Adrenal gland (tissue), 12 donors: ENCODE data around the gene SNX9. TPM values are rescaled to one million over a fixed set of nuclear protein-coding genes. Genes with fewer than 3 reads are reported as not detected.
"Not testable (repeated sequence)": the region's sequence is repeated elsewhere in the genome, so short reads cannot be mapped to it uniquely, and the experiment has no call there.

Source experiments
- DNase-seq, 7 donors: peaks; one replicate each; pipeline ENCODE4 v3.0.0-alpha.2; 2019 to 2020
- H3K27ac ChIP-seq, 5 donors: fragments of 200-600 bp; sonication (generic) in 4 of 5; 1 replicate in 3 of 5; 2 replicates in 2 of 5; pipeline versions ENCODE4 v1.5.1 to v1.8.0; 2016 to 2020; ENCODE audit warnings: mild to moderate bottlenecking in 1 of 5
- H3K27me3 ChIP-seq: fragments of 200-600 bp; 2 replicates; pipeline ENCODE4 v1.8.0; 2021
- H3K36me3 ChIP-seq, 2 donors: fragments of 200-600 bp; replicated peaks in 1 of 2; 1 replicate in 1 of 2; 2 replicates in 1 of 2; pipeline versions ENCODE4 v1.5.1 to v1.8.0; 2018 to 2022
- H3K4me1 ChIP-seq, 2 donors: fragments of 200-600 bp; replicated peaks in 1 of 2; 1 replicate in 1 of 2; 2 replicates in 1 of 2; pipeline versions ENCODE4 v1.5.1 to v1.8.0; 2018 to 2021
- H3K4me3 ChIP-seq, 4 donors: fragments of 200-600 bp; sonication (generic) in 3 of 4; one replicate each; pipeline ENCODE4 v1.5.1; 2016 to 2018
- H3K9me3 ChIP-seq, 3 donors: fragments of 200-600 bp; sonication (generic) in 1 of 3; replicated peaks in 1 of 3; 1 replicate in 2 of 3; 2 replicates in 1 of 3; pipeline versions ENCODE4 v1.5.1 to v1.8.0; 2016 to 2021
- CTCF ChIP-seq, 6 experiments: fragments of 450-650 bp in 4 of 6; fragments of 200-600 bp in 2 of 6; sonication (generic) in 1 of 6; IDR thresholded peaks; 1 replicate in 5 of 6; 2 replicates in 1 of 6; pipeline versions ENCODE4 v1.5.1 to v1.8.0; 2016 to 2021; ENCODE audit warnings: antibody characterized with exemption in 6 of 6, mild to moderate bottlenecking in 2 of 6, moderate library complexity in 1 of 6
- POLR2A ChIP-seq, 2 donors: fragments of 450-650 bp; IDR thresholded peaks; one replicate each; pipeline ENCODE4 v1.6.1; 2017; ENCODE audit warnings: antibody characterized with exemption in 2 of 2, mild to moderate bottlenecking in 2 of 2, moderate library complexity in 1 of 2
- WGBS, 4 donors: extraction: QIAGEN DNeasy Blood & Tissue Kit in 2 of 4; methylation state at CpG; one replicate each; pipeline versions ENCODE4 v1.1.5 to v1.1.7; 2013 to 2017; 5-methylcytosine and 5-hydroxymethylcytosine counted together
- intact Hi-C, 2 donors: fragments of 100-400 bp; cut with DNase I; formaldehyde crosslinking; loops; one replicate each; pipeline versions ENCODE4 v1.14.1 to v1.15.0; 2022 to 2023
- polyA plus RNA-seq, 3 donors: library from polyadenylated mRNA; stranded (reverse); fragments of 200-250 nt in 2 of 3; fragments of 350-450 nt in 1 of 3; fragmentation: Illumina TruSeq in 1 of 3; extraction: RNeasy Lipid Tissue Mini Kit (QIAGEN cat#74804) in 1 of 3; gene quantifications; one replicate each; pipeline ENCODE4 v1.2.3, GENCODE V29; 2013 to 2014
- total RNA-seq, 9 donors: library from RNA; depleted of rRNA in 4 of 9; stranded (reverse); fragments of >200 nt in 4 of 9; fragments of 120-200 nt in 1 of 9; fragmentation: NEBNext Ultra II Directional in 1 of 9; extraction: Animal tissue kit (Norgen Biotek cat#: 25700) in 1 of 9; gene quantifications; one replicate each; pipeline versions ENCODE4 v1.1.0 to v1.2.4, GENCODE V29; 2013 to 2023
- donor health status: healthy with polysubstance abuse.
- donor health status: Bipolar disorder and iron deficiency.
- donor health status: DM: yes; HTN: yes; CAD: no.
- donor health status: DM: no; HTN: no; CAD: no.
- donor health status: DM: no; HTN: no; CAD: no.
- donor health status: DM: yes; HTN: yes; CAD: no.

Gene SNX9
- total and polyA plus RNA-seq, 12 donors = 27.7 to 59.6 (median 50.4) TPM

GRCh38 chr6:157898640-157899039, 75.6 kb downstream of the SNX9 start:
- Histone ChIP-seq H3K9me3 (no peaks in the 10 kb centered on the region), H3K4me3 (no peak overlapping the region), H3K27ac (no peak overlapping the region), H3K36me3 (peaks cover 0 to 33% of the 10 kb centered on the region in 2 donors), H3K27me3 (no peaks in the 10 kb centered on the region), H3K4me1 (no peaks in the 10 kb centered on the region)
- no peak for DNase-seq
- WGBS, 4 donors = 60 to 95% (median 89%) methylated on average over 3 of the region's 3 CpGs
- intact Hi-C loops = no loop called here
- no peak for TF ChIP-seq CTCF (IDR thresholded peaks at IDR 0.05)
- TF ChIP-seq POLR2A (IDR thresholded peaks at IDR 0.05) = no peak

- H3K36me3 ChIP-seq = peaks cover 0 to 33% of the 10 kb centered on the region in 2 donors
- intact Hi-C loops, DNase-seq: not testable (repeated sequence)
These were observed 77.2 kb downstream of the SNX9 start for GRCh38 chr6:157900262-157900661.

GRCh38 chr6:157900751-157901150, 77.7 kb downstream of the SNX9 start:
- intact Hi-C loops, H3K4me3 ChIP-seq, DNase-seq, H3K27ac ChIP-seq, H3K4me1 ChIP-seq, H3K9me3 ChIP-seq, H3K27me3 ChIP-seq: not testable (repeated sequence)
- peaks cover 0 to 33% of the 10 kb centered on the region in 2 donors for H3K36me3 ChIP-seq
- 75 to 86% (median 82%) methylated on average over 4 of the region's 4 CpGs for WGBS, 4 donors

More at GRCh38 chr6:157900262-157900661, 77.2 kb downstream of the SNX9 start:
- not testable (repeated sequence) for H3K9me3 ChIP-seq, H3K4me1 ChIP-seq, H3K4me3 ChIP-seq, H3K27me3 ChIP-seq, H3K27ac ChIP-seq
- 80 to 94% (median 91%) methylated on average over 10 to 11 of the region's 11 CpGs for WGBS, 4 donors

GRCh38 chr6:157904999-157905398, 82.0 kb downstream of the SNX9 start:
- no peaks in the 10 kb centered on the region for H3K9me3 ChIP-seq
- TF ChIP-seq CTCF (IDR thresholded peaks at IDR 0.05) = no peak
- no peak for TF ChIP-seq POLR2A (IDR thresholded peaks at IDR 0.05)
- DNase-seq = no peak
- peaks cover 0 to 15% of the 10 kb centered on the region in 2 donors for H3K36me3 ChIP-seq
- intact Hi-C loops = no loop called here
- WGBS, 4 donors = 76 to 82% (median 78%) methylated on average over 4 of the region's 4 CpGs
- H3K27ac ChIP-seq = no peak overlapping the region
- no peaks in the 10 kb centered on the region for H3K4me1 ChIP-seq
- no peak overlapping the region for H3K4me3 ChIP-seq
- H3K27me3 ChIP-seq = no peaks in the 10 kb centered on the region

GRCh38 chr6:157905590-157906342, 82.7 kb downstream of the SNX9 start:
- Histone ChIP-seq H3K9me3 (no peaks in the 10 kb centered on the region), H3K4me3 (no peak overlapping the region), H3K4me1 (no peaks in the 10 kb centered on the region), H3K36me3 (peaks cover 0 to 22% of the 10 kb centered on the region in 2 donors), H3K27me3 (no peaks in the 10 kb centered on the region), H3K27ac (no peak overlapping the region)
- intact Hi-C loops = no loop called here
- TF ChIP-seq CTCF (IDR thresholded peaks at IDR 0.05) = no peak
- no peak for TF ChIP-seq POLR2A (IDR thresholded peaks at IDR 0.05)
- no peak for DNase-seq
- 86 to 90% (median 87%) methylated on average over 11 of the region's 11 CpGs for WGBS, 4 donors
